GM12872 (cell line): ENCODE data around the gene ZMYM2.

Experiments
- TF ChIP-seq, protein P1 (sequence below): IDR thresholded peaks from 3 replicates; pipeline ENCODE4 v1.5.1; 2011; ENCODE audit warnings: low read depth, mild to moderate bottlenecking, low read length, moderate library complexity; ENCODE audit not compliant: insufficient read depth

ZMYM2 gene

DNA sequence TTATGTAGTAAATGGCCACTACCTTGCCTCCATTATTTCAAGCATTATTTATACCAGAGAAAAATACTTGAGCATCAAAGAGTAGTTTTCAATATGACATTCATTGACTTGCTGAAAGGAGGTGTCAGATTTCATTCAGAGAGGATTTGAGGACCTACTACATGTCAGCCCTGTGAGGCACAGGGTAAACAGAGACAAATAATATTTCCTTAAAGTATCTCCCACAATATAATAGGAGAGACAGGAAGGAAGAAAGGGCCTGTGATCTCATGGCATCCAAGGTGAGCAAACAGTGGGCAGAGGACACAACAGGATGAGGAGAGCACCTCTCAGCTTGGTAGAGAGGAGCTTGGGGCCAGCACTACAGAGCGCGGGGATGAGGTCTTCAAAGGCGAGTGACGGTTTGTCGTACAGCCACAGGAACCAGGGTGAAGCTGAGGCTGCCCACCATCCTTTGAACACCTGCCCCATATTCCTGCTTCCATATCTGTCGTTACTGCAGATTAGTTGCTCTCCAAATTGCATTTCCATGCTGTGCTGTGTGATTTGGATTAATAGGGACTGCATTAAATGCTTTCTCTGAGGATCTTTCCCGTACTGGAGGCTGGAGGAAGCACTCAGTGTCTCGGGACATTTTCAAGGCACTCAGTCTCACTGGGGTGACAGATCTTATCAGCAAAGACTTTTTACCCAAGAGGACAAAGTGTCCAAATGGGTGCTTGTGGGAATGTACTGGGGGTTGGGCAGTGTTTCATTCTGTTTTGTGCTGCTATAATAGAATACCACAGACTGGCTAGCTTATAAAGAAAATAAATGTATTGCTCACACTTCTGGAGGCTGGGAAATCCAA, 143.2 kb downstream of the ZMYM2 start:
- TF ChIP-seq, protein P1, sequence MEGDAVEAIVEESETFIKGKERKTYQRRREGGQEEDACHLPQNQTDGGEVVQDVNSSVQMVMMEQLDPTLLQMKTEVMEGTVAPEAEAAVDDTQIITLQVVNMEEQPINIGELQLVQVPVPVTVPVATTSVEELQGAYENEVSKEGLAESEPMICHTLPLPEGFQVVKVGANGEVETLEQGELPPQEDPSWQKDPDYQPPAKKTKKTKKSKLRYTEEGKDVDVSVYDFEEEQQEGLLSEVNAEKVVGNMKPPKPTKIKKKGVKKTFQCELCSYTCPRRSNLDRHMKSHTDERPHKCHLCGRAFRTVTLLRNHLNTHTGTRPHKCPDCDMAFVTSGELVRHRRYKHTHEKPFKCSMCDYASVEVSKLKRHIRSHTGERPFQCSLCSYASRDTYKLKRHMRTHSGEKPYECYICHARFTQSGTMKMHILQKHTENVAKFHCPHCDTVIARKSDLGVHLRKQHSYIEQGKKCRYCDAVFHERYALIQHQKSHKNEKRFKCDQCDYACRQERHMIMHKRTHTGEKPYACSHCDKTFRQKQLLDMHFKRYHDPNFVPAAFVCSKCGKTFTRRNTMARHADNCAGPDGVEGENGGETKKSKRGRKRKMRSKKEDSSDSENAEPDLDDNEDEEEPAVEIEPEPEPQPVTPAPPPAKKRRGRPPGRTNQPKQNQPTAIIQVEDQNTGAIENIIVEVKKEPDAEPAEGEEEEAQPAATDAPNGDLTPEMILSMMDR = no peak

DNA sequence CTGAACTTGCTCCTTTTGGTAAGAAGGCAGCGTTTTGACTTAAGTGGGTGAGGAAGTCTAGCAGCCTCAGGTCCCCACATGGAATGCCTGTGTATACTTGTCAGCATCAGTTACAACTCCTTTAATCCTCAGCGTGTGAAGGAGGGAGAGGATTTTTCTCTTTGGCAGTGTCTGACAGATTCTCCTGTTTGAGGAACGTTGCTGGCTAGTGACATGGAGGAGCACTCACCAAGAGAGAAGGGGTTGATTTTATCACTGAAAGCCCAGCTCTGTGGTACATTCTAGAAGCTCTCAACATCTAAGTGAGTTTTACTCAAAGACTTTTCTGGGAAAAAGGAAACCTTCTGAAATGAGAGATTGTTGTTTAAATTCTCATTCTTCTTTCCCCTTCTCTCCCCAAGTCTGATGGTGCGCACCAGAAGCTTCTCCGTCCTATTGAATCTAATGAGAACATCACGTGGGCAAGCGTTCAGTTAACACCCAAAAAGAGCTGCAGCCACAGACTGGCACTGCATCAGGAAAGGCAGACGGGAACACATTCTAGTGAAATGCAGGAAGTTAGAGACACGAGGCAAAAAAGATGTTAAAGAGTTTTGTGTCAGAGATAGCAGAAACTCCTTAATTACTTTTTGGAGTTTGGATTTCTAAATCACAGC, 144.1 kb downstream of the ZMYM2 start:
- TF ChIP-seq, protein P1 = no peak

DNA sequence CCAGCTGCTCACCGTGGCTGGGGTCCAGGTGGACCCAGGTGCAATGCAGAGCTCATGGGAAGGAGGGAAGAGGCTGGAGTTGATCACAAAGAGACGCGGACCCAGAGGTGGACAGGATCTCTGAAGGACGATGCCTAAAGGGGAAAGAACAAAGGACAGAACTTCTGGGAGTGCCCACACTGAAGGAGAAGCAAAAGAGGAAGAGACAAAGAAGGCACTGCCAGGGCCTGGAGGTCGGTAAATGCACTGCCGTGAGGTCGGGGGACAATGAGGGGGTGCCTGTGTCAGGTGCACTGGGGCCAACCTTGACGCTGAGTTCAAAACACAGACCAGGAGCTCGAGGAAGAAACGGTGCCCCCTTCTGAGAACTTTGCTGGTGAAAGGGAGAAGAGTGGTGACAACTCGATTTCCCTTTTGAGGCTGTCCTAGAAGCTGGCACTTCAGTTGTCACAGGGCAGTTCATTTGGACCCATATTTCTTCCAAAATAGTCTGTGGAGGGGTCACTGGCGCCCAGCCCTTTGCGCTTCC, 146.7 kb downstream of the ZMYM2 start:
- TF ChIP-seq, protein P1 = no peak

DNA sequence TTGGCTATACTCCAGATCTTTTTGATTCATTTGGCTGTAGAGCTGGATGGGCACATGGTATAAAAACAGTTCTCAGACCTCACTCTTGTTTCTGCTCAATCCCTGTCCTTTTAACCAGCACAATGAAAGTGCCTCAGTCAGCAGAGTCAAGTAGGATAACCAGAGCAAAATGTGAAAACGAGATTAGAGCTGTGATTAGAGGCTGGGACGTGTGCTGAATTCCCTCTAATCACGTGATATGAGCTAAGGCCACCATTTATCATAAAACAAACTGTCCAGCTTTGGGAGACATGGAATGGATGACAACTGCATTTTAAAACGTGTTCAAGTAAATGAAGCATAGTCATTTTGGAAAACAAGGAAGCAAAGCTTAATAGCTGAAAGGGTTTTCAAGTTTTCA, 148.2 kb downstream of the ZMYM2 start:
- TF ChIP-seq, protein P1 = no peak

DNA sequence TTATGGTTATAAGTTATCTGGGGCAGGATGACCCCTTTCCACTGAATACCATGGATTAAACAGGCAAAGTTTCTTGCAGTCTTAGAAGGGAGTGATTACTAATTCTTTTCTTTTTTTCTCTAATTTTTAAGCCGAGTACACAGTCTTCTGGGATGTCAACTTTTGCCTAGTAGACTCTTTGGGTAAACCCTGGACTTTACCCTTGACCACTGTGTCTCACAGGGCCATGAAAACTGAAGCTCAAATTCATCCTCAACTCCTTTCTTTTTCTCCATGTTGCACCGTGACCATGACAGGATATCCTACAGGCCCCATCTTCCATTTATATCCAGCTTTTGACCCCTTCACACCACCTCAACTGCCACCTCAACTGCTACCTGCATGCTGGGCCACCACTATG, 150.5 kb downstream of the ZMYM2 start:
- TF ChIP-seq, protein P1 = no peak

DNA sequence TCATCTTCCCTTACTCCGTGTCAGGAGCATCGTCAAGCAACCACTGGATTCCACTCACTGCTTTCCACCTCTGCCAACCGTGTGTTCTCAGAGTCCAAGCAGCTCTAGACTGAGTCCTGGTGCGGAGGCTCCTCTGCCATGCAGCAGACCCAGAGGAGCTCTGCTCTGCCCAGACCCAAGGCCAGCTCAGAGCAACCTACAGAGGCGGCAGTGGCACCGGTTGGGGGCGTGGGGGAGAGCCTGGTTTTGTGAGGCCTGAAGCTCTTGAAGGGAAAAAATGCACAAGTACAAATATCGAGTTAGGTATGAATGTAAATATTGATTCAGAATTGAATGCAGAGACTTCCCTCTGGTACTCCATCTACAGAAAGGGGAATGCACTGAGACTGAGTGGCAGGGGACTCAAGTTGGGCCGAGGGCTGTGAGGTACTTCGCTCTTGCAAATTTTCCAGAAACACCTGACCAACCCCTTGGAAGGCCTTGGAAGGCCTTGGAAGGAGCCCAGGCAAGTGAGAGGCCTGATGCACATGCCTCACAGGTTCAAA, 155.6 kb downstream of the ZMYM2 start:
- TF ChIP-seq, protein P1 = no peak

DNA sequence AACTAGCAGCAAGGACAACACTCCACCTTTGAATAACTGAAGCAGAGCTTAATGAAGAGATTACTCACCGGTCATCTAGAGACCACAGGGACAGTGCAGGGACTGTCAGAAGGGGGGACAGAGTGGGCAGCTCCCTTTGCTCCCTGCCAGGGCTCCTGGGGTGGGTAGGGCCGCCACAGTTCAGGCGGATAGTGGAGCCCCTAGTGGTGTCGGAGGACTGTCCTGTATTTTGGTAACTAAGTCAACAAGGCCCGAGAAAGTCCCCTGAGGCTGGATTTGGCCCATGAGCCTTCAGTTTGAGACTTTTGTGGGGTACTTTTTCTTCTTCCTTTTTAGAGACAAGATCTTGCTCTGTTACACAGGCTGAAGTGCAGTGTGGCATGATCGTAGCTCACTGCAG, 157.7 kb downstream of the ZMYM2 start:
- TF ChIP-seq, protein P1 = 0 out of 3 replicates have a peak, but pooled peaks have one; percentile 7
